ENCODE measurements around the gene PIK3R6. TPM values are rescaled to one million over a fixed set of nuclear protein-coding genes. Genes with fewer than 3 reads are reported as not detected.
A peak's percentile ranks its signal among the peaks of the same experiment; 100 is the strongest.
"Not testable (repeated sequence)": the region's sequence is repeated elsewhere in the genome, so short reads cannot be mapped to it uniquely, and the experiment has no call there.

The PIK3R6 gene
- total RNA-seq, 1 experiment from 2014 or later = not detected

DNA sequence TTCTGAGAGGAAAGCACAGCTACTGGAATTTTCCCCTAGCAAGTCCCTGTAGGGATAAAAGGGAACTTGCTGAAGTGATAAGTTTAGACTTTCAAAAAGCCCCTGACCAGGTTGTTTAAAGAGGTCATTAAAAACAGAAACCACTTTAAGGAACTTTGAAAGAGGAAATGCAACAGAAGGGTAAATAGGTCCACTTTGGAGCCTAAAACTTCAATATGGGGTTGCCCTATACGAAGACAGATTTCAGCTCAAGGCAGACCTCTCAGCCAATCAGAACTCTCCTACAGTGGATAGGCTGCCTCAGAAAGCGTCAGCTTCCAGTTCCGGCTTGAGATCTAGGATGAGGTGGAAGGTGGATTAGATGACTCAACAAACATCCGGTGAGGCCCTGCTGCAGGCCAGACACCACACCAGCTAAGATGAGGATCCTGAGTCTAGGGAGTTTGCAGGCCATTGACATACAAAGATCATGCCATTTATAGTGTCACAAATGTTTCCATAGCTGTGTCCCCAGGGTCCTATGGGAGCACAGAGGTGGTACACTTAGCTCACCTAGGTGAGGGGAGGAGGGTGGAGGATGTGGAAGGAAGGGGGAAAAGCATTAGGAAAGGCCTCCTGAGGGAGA lies 60.4 kb downstream of the PIK3R6 start:
- no peaks in the 10 kb centered on the region for H3K9me2 ChIP-seq (replicated peaks; ENCODE audit: low read length)
- BruUV-seq (replicated peaks) = no TSS peak
- CTCF ChIA-PET = no interaction called here
- H3K79me2 ChIP-seq (ENCODE audit: low read length) = no peaks in the 10 kb centered on the region
- H2AFZ ChIP-seq (ENCODE audit: low read length) = no peak overlapping the region
- no peaks in the 10 kb centered on the region for H3K4me1 ChIP-seq (ENCODE audit: insufficient read depth, low read length)
- no peak overlapping the region for H3K4me2 ChIP-seq (ENCODE audit: low read length)
- no peaks in the 10 kb centered on the region for H4K20me1 ChIP-seq (ENCODE audit: low read length)
- no peaks in the 10 kb centered on the region for H3K27me3 ChIP-seq (ENCODE audit: low read length)
- no peak for ATAC-seq
- no peak overlapping the region for H3K27ac ChIP-seq (ENCODE audit: low read length)
- no peak overlapping the region for H3K9ac ChIP-seq (ENCODE audit: low read length)
- no peaks in the 10 kb centered on the region for H3K36me3 ChIP-seq (ENCODE audit: low read depth, low read length)
- H3K9me3 ChIP-seq (ENCODE audit: low read length) = no peaks in the 10 kb centered on the region
- H3F3A ChIP-seq (ENCODE audit: low read length, unreplicated experiment) = no peaks in the 10 kb centered on the region
- intact Hi-C loops (cut with micrococcal nuclease) = no loop called here
- no peak for TF ChIP-seq EZH2 (IDR thresholded peaks at IDR 0.05; ENCODE audit: low read length, unreplicated experiment)
- no peak for TF ChIP-seq EZH2phosphoT487 (IDR thresholded peaks at IDR 0.05; ENCODE audit: borderline replicate concordance, low read length)
- TF ChIP-seq CTCF (conservative IDR thresholded peaks at IDR 0.05; ENCODE audit: low read depth, low read length) = no peak
- no peak overlapping the region for H3K4me3 ChIP-seq (ENCODE audit: low read length)
- POLR2A ChIA-PET (ENCODE audit: unreplicated experiment) = no interaction called here
- peak; percentile 23 for DNase-seq

DNA sequence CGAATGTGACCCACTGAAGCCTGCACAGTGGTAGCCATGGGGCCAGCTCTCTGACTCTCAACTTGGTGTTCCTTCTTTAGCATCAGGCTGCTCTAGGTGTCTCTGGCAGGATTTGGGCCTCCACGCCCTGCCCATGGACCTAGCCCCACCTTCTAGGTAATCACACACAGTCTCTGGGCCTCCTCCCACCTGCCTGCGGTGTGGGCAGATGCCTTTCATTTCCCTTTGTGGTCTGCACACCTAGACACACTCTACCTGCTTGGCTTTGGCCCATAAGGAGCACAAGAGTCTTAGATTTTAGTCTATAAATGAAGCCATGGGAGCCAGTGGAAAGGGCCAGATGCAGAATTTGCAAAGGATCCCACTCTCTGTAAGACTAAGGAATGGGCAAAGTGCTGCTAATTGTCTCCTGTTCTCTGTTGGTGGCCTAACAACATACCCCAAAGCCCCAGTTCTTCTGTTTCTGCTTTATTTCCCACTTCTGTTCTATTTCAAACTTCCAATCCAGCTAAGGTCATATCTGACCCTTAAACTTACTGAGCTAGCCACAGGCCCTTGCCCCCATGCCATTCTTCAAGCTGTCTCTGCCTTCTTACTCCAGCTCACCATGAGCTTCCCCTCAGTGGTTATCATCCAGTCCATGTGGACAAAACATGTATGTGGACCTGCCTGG lies 61.1 kb downstream of the PIK3R6 start:
- Histone ChIP-seq H3K36me3 (ENCODE audit: low read depth, low read length) (no peaks in the 10 kb centered on the region), H3K27ac (ENCODE audit: low read length) (no peak overlapping the region), H3K4me1 (ENCODE audit: insufficient read depth, low read length) (no peaks in the 10 kb centered on the region), H4K20me1 (ENCODE audit: low read length) (no peaks in the 10 kb centered on the region), H2AFZ (ENCODE audit: low read length) (no peak overlapping the region), H3K9me2 (replicated peaks; ENCODE audit: low read length) (no peaks in the 10 kb centered on the region), H3K4me2 (ENCODE audit: low read length) (no peak overlapping the region), H3K9ac (ENCODE audit: low read length) (no peak overlapping the region), H3F3A (ENCODE audit: low read length, unreplicated experiment) (no peaks in the 10 kb centered on the region), H3K9me3 (ENCODE audit: low read length) (no peaks in the 10 kb centered on the region), H3K79me2 (ENCODE audit: low read length) (no peaks in the 10 kb centered on the region), H3K27me3 (ENCODE audit: low read length) (no peaks in the 10 kb centered on the region), H3K4me3 (ENCODE audit: low read length) (no peak overlapping the region)
- ChIA-PET POLR2A (ENCODE audit: unreplicated experiment) (interaction anchor here (0.5 kb wide), 1 partner anchor 9 kb away, joined by 4 read pairs; no protein-coding TSS in a partner anchor), CTCF (no interaction called here)
- intact Hi-C loops (cut with micrococcal nuclease) = no loop called here
- TF ChIP-seq CTCF (conservative IDR thresholded peaks at IDR 0.05; ENCODE audit: low read depth, low read length) = no peak
- no peak for TF ChIP-seq EZH2 (IDR thresholded peaks at IDR 0.05; ENCODE audit: low read length, unreplicated experiment)
- TF ChIP-seq EZH2phosphoT487 (IDR thresholded peaks at IDR 0.05; ENCODE audit: borderline replicate concordance, low read length) = no peak
- no peak for ATAC-seq
- DNase-seq = no peak
- no TSS peak for BruUV-seq (replicated peaks)

GRCh38 chr17:8805396-8805795 lies 62.1 kb downstream of the PIK3R6 start:
- CTCF ChIA-PET; H3K79me2 ChIP-seq (ENCODE audit: low read length); H3K27ac ChIP-seq (ENCODE audit: low read length); H3K27me3 ChIP-seq (ENCODE audit: low read length); H3K9me2 ChIP-seq (replicated peaks; ENCODE audit: low read length); ATAC-seq; H4K20me1 ChIP-seq (ENCODE audit: low read length); H3K4me3 ChIP-seq (ENCODE audit: low read length); DNase-seq; intact Hi-C loops (cut with micrococcal nuclease); H3K4me1 ChIP-seq (ENCODE audit: insufficient read depth, low read length); BruUV-seq (replicated peaks); H3K36me3 ChIP-seq (ENCODE audit: low read depth, low read length); H2AFZ ChIP-seq (ENCODE audit: low read length); H3F3A ChIP-seq (ENCODE audit: low read length, unreplicated experiment); H3K9me3 ChIP-seq (ENCODE audit: low read length); H3K9ac ChIP-seq (ENCODE audit: low read length); H3K4me2 ChIP-seq (ENCODE audit: low read length); POLR2A ChIA-PET (ENCODE audit: unreplicated experiment): not testable (repeated sequence)

Measured in PC-3 (cell line).